Posterior vena cava (tissue), 2 donors: ENCODE measurements around the gene SLC25A12. TPM values are rescaled to one million over a fixed set of nuclear protein-coding genes. Genes with fewer than 3 reads are reported as not detected.
"Not testable (repeated sequence)": the region's sequence is repeated elsewhere in the genome, so short reads cannot be mapped to it uniquely, and the experiment has no call there.

Source experiments
- DNase-seq: peaks from one replicate; pipeline ENCODE4 v3.0.0-alpha.2; 2020; ENCODE audit warnings: low spot score
- intact Hi-C, 2 donors: fragments of 100-400 bp; cut with DNase I; formaldehyde crosslinking; loops; one replicate each; pipeline versions ENCODE4 v1.14.1 to v1.14.2; 2022 to 2023
- total RNA-seq, 2 donors: library from RNA; stranded (reverse); fragmentation: NEBNext Ultra II Directional; extraction: Animal tissue kit (Norgen Biotek cat#: 25700); gene quantifications; one replicate each; pipeline ENCODE4 v1.2.1, GENCODE V29; 2021
- donor health status: DM: yes; HTN: yes; CAD: no.
- donor health status: DM: yes; HTN: yes; CAD: no.

The SLC25A12 gene
- total RNA-seq, 2 donors from 2014 or later, result 34.7 to 35.4 TPM

GRCh38 chr2:171798156-171798820, 95.8 kb downstream of the SLC25A12 start:
- no peak for DNase-seq
- intact Hi-C loops, result no loop called here

- intact Hi-C loops, result no loop called here
- DNase-seq, result no peak
Measured at GRCh38 chr2:171794918-171795317, 99.1 kb downstream of the SLC25A12 start.

GRCh38 chr2:171793691-171794678, 100.1 kb downstream of the SLC25A12 start:
- no peak for DNase-seq

GRCh38 chr2:171792886-171793580, 101.0 kb downstream of the SLC25A12 start:
- DNase-seq, result no peak
- intact Hi-C loops, result no loop called here

More at GRCh38 chr2:171793691-171794678, 100.1 kb downstream of the SLC25A12 start:
- intact Hi-C loops, result no loop called here

- intact Hi-C loops, result no loop called here
- no peak for DNase-seq
Measured at GRCh38 chr2:171792157-171792556, 101.9 kb downstream of the SLC25A12 start.

- intact Hi-C loops, result no loop called here
- no peak for DNase-seq
Measured at GRCh38 chr2:171791361-171791760, 102.7 kb downstream of the SLC25A12 start.

GRCh38 chr2:171789956-171790355, 104.1 kb downstream of the SLC25A12 start:
- DNase-seq, result no peak
- intact Hi-C loops, result no loop called here

- intact Hi-C loops, result no loop called here
- no peak for DNase-seq
Measured at GRCh38 chr2:171788316-171788993, 105.6 kb downstream of the SLC25A12 start.

GRCh38 chr2:171787333-171788072, 106.5 kb downstream of the SLC25A12 start:
- intact Hi-C loops, result no loop called here

GRCh38 chr2:171785450-171785849, 108.6 kb downstream of the SLC25A12 start:
- no peak for DNase-seq
- intact Hi-C loops, result no loop called here

More at GRCh38 chr2:171787333-171788072, 106.5 kb downstream of the SLC25A12 start:
- no peak for DNase-seq

GRCh38 chr2:171778515-171778914, 115.5 kb downstream of the SLC25A12 start:
- intact Hi-C loops, result no loop called here
- no peak for DNase-seq

- intact Hi-C loops, result not testable (repeated sequence)
Measured at GRCh38 chr2:171774581-171774980, 119.5 kb downstream of the SLC25A12 start.

GRCh38 chr2:171772373-171772772, 121.7 kb downstream of the SLC25A12 start:
- no peak for DNase-seq
- intact Hi-C loops, result no loop called here

More at GRCh38 chr2:171774581-171774980, 119.5 kb downstream of the SLC25A12 start:
- not testable (repeated sequence) for DNase-seq

GRCh38 chr2:171771463-171771862, 122.6 kb downstream of the SLC25A12 start:
- no peak for DNase-seq
- intact Hi-C loops, result no loop called here

- no peak for DNase-seq
- intact Hi-C loops, result no loop called here
Measured at GRCh38 chr2:171763602-171764001, 130.4 kb downstream of the SLC25A12 start.

GRCh38 chr2:171762879-171763573, 131.0 kb downstream of the SLC25A12 start:
- no peak for DNase-seq
- intact Hi-C loops, result no loop called here

- DNase-seq, intact Hi-C loops: not testable (repeated sequence)
Measured at GRCh38 chr2:171761176-171761575, 132.9 kb downstream of the SLC25A12 start.

- intact Hi-C loops, DNase-seq: not testable (repeated sequence)
Measured at GRCh38 chr2:171758762-171759161, 135.3 kb downstream of the SLC25A12 start.
